ELF-1 (cell line): Measurements from ENCODE around the gene CDH1.
"Not testable (repeated sequence)": the region's sequence is repeated elsewhere in the genome, so short reads cannot be mapped to it uniquely, and the experiment has no call there.

ENCODE experiments used
- DNase-seq: peaks from one replicate; pipeline ENCODE4 v3.0.0-alpha.2; 2016; ENCODE audit warnings: low read depth, low spot score

Gene CDH1

GRCh38 chr16:68737046-68737729, at the start of gene CDH1:
Gene CDH1 (plus strand): TSS chr16:68737292. CDS start chr16:68737416, 124 bp downstream.
- DNase-seq = peak; percentile 92

GRCh38 chr16:68689921-68690320, 47.2 kb upstream of the CDH1 start:
- DNase-seq = no peak

- no peak for DNase-seq
These were observed 41.5 kb upstream of the CDH1 start for GRCh38 chr16:68695575-68695974.

GRCh38 chr16:68696514-68696913, 40.6 kb upstream of the CDH1 start:
- no peak for DNase-seq

- DNase-seq = no peak
These were observed 39.0 kb upstream of the CDH1 start for GRCh38 chr16:68698091-68698490.

- no peak for DNase-seq
These were observed 37.0 kb upstream of the CDH1 start for GRCh38 chr16:68700120-68700519.

GRCh38 chr16:68700831-68701230, 36.3 kb upstream of the CDH1 start:
- no peak for DNase-seq

- DNase-seq = peak; percentile 96
These were observed 32.7 kb upstream of the CDH1 start for GRCh38 chr16:68704232-68704867.

- DNase-seq = peak; percentile 89
These were observed 29.5 kb upstream of the CDH1 start for GRCh38 chr16:68707340-68708152.

GRCh38 chr16:68710211-68710610, 26.9 kb upstream of the CDH1 start:
- no peak for DNase-seq

GRCh38 chr16:68711421-68712139, 25.5 kb upstream of the CDH1 start:
- DNase-seq = no peak

- no peak for DNase-seq
These were observed 23.7 kb upstream of the CDH1 start for GRCh38 chr16:68713361-68713760.

- DNase-seq = no peak
These were observed 21.6 kb upstream of the CDH1 start for GRCh38 chr16:68715471-68715870.

- DNase-seq = not testable (repeated sequence)
These were observed 20.6 kb upstream of the CDH1 start for GRCh38 chr16:68716516-68716915.

- no peak for DNase-seq
These were observed 19.4 kb upstream of the CDH1 start for GRCh38 chr16:68717684-68718083.

- DNase-seq = no peak
These were observed 18.5 kb upstream of the CDH1 start for GRCh38 chr16:68718590-68718989.

- no peak for DNase-seq
These were observed 17.1 kb upstream of the CDH1 start for GRCh38 chr16:68719993-68720489.

GRCh38 chr16:68722119-68723024, 14.7 kb upstream of the CDH1 start:
- peak; percentile 51 for DNase-seq

GRCh38 chr16:68724797-68725196, 12.3 kb upstream of the CDH1 start:
- no peak for DNase-seq

GRCh38 chr16:68728523-68728922, 8.6 kb upstream of the CDH1 start:
- no peak for DNase-seq

- no peak for DNase-seq
These were observed 5.5 kb upstream of the CDH1 start for GRCh38 chr16:68731637-68732036.
